Stomach smooth muscle (tissue), 2 donors: ENCODE results near the gene MYBPH.

ENCODE experiments used
- H3K27ac ChIP-seq: one replicate; pipeline ENCODE4 v1.7.0; 2013; ENCODE audit warnings: mild to moderate bottlenecking, low read length, inconsistent platforms
- H3K27me3 ChIP-seq, 2 donors: one replicate each; pipeline ENCODE4 v1.7.0; 2013; ENCODE audit warnings: low read length in 2 of 2; ENCODE audit not compliant: insufficient read depth in 2 of 2, control insufficient read depth in 1 of 2
- H3K36me3 ChIP-seq, 2 donors: one replicate each; pipeline ENCODE4 v1.7.0; 2013; ENCODE audit warnings: low read length in 2 of 2; ENCODE audit not compliant: control insufficient read depth in 2 of 2, insufficient read depth in 2 of 2
- H3K4me1 ChIP-seq: one replicate; pipeline ENCODE4 v1.7.0; 2013; ENCODE audit warnings: low read length; ENCODE audit not compliant: control insufficient read depth, insufficient read depth
- H3K4me3 ChIP-seq, 2 donors: one replicate each; pipeline ENCODE4 v1.7.0; 2013; ENCODE audit warnings: low read length in 2 of 2
- H3K9ac ChIP-seq, 2 donors: one replicate each; pipeline ENCODE4 v1.7.0; 2013; ENCODE audit warnings: low read length in 2 of 2, mild to moderate bottlenecking in 1 of 2
- H3K9me3 ChIP-seq, 2 donors: one replicate each; pipeline ENCODE4 v1.7.0; 2013; ENCODE audit warnings: low read length in 2 of 2; ENCODE audit not compliant: control insufficient read depth in 2 of 2
- donor health status: healthy.
- donor health status: Pancreatic carcinoma.

The MYBPH gene

DNA sequence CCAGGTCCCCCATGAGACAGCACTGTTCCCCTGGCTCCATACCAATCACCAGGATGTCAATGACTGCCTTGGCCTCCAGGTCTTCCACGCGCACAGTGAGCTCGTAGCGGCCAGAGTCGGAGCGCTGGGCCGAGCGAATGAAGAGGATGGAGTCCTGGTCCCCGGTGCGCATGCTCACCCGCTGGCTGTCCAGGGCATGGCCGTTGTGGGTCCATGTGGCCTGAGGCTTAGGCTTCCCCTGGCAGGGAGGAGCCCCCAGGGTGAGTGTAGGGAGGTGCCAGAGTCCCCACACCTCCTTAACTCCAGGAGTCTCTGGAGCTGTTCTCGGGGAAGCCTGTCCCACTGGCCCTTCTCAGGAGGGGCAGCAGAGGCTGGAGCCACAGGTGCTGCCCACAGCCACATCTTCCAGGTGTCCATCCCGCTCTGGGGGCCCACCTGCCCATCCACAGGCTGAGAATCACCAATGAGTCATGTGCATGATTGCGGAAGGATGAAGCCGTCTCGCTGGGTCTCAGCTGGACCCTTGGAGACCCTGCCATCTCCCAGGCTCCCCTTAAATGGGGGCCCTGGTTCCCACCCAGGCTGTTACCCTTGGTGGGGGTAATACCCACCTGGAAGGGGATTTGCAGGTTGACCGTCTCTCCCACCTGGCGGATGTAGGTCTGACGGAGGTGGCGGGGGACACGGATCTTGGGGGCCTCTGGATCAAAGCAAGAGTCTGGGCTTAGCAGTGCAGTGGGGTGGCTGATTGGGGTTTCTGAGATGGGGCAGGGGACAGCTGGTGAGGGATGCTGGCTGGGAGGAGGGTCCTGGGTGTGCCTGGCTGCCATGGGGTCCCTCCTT lies 4.1 kb downstream of the MYBPH start:
- Histone ChIP-seq H3K27me3 (no peaks in the 10 kb centered on the region), H3K36me3 (no peaks in the 10 kb centered on the region), H3K9me3 (no peaks in the 10 kb centered on the region), H3K4me3 (no peak overlapping the region), H3K4me1 (peaks cover 2% of the 10 kb centered on the region), H3K9ac (no peak overlapping the region), H3K27ac (no peak overlapping the region)

DNA sequence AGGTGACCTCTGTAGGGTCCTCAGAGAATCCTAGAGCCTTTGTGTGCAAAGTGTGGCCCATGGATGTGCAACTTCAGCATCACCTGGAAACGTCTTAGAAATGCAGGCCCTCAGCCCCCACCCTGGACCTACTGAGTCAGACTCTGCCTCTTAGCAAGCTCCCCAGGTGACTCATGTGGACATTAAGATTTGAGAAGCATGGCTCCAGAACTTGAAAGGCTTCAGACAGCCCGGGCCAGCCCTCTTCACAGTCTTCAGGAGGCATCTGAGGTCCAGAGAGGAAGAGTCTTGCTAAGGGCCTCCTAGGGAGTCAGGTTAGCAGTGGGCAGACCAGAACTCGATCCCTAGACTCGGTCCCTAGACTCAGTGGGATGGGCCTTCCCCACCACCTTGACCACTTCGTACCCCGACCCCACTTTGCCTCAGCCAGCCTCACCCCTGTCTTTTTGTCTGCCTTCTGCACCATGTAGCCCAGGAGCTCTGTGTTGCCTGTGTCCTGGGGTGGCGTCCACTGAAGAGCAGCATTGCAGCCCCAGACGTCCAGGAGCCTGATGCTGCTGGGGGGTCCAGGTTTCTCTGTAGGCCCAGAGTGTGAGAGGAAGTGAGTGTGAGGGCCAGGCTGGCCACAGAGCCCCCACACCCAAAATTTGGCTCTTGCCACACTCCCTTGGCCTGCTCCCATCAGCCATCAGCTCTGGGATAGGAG lies 4.8 kb downstream of the MYBPH start:
- H3K4me1 ChIP-seq: no peaks in the 10 kb centered on the region
- no peaks in the 10 kb centered on the region for H3K9me3 ChIP-seq
- H3K36me3 ChIP-seq: no peaks in the 10 kb centered on the region
- no peak overlapping the region for H3K9ac ChIP-seq
- no peak overlapping the region for H3K4me3 ChIP-seq
- H3K27me3 ChIP-seq: no peaks in the 10 kb centered on the region
- H3K27ac ChIP-seq: no peak overlapping the region

DNA sequence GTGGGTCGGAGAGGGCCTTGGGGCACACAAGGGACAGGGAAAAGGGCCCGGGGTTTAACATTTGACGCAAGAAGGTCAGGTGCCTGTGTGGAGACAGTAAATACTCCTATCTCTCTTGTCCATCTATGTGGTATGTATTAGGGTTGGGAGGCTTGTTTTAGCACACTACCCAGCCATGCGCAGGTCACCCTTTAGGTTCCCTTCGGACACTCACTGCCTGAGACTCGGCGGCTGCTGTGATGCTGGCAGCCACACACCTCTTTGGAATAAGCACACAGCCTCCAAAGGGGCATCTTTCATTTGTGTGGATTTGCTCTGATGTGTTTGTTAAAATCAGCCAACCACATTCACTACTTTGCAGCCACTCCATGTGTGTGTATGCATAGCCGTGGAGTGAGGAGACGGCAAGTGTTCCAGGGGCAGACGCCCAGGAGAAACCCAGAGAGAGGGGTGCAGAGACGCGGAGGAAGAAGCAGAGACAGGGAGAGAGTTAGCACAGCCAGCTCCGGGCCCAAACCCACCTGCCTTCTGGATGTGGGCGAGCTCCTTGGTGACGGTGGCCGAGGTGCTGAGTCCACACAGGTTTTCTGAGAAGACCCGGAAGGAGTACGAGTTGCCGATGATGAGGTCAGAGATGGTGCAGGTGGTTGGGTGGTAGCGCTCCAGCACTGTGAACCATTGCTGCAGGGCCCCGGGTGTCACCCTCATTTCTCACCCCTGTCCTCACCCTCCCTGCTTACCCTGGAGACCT lies 5.7 kb downstream of the MYBPH start:
- Histone ChIP-seq H3K4me1 (no peaks in the 10 kb centered on the region), H3K9ac (no peak overlapping the region), H3K27me3 (no peaks in the 10 kb centered on the region), H3K4me3 (no peak overlapping the region), H3K27ac (no peak overlapping the region), H3K9me3 (no peaks in the 10 kb centered on the region), H3K36me3 (no peaks in the 10 kb centered on the region)

DNA sequence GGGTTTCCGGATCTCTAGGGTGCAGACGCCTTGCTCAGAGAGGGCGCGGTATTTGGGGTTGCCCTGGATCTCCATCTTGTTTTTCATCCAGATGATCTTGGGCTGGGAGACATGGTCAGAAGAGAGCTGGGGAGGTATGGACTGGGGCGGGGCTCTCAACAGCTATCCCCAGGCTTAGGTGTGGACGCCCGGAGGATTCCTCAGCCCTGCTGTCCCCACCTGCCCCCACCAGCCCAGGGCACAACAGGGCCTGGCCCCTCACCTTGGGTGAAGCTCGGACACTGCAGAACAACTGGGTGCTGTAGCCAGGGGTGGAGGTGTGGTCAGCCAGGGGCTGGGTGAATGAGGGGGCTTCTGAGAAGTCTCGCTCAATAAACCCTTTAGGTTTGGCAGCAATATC lies 6.6 kb downstream of the MYBPH start:
- no peaks in the 10 kb centered on the region for H3K9me3 ChIP-seq
- no peaks in the 10 kb centered on the region for H3K27me3 ChIP-seq
- no peak overlapping the region for H3K9ac ChIP-seq
- no peaks in the 10 kb centered on the region for H3K36me3 ChIP-seq
- no peaks in the 10 kb centered on the region for H3K4me1 ChIP-seq
- no peak overlapping the region for H3K4me3 ChIP-seq
- H3K27ac ChIP-seq: no peak overlapping the region

DNA sequence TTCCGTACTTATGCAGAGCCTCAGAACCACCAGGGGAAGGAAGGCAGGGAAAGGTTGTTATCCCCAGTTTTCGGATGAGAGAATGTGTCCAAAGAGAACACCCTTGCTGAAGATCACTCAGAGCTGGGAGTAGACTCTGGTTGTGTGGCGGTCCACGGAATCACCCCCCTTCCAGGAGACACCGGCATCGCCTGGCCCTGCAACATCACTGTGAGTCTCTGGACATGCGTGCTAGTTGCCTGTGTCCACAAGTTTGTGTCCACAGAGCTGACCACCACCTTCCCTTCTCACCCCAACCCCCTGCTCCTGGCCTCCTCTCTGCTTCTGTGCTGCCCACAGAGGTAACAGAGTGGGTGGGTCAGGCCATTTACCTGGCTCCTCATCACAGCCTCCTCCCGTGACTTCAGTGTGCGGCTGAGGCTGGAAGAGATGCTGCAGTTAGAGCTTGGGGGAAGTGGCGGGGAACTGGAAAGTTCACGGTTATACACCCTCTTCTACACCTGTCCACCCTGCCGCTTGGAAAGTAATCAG lies 7.3 kb downstream of the MYBPH start:
- Histone ChIP-seq H3K9me3 (no peaks in the 10 kb centered on the region), H3K9ac (no peak overlapping the region), H3K27ac (no peak overlapping the region), H3K4me1 (no peaks in the 10 kb centered on the region), H3K4me3 (no peak overlapping the region), H3K36me3 (no peaks in the 10 kb centered on the region), H3K27me3 (peaks cover 0 to 3% of the 10 kb centered on the region in 2 donors)

DNA sequence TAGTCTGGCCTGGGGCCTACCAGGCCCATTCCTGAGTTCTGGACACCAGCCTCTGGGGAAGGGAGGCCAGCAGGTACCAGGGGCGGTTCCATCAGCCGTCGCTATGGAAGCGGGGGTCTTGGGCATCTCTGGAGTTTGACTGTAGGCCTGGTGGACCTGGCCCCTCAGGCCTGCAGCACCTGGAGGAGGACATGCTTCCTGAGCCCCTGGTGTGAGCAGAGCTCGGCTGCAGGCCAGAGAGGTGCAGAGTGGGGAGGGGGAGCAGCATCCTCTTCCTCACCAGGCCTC lies 7.8 kb downstream of the MYBPH start:
- Histone ChIP-seq H3K36me3 (no peaks in the 10 kb centered on the region), H3K4me3 (no peak overlapping the region), H3K27me3 (peaks cover 0 to 3% of the 10 kb centered on the region in 2 donors)

DNA sequence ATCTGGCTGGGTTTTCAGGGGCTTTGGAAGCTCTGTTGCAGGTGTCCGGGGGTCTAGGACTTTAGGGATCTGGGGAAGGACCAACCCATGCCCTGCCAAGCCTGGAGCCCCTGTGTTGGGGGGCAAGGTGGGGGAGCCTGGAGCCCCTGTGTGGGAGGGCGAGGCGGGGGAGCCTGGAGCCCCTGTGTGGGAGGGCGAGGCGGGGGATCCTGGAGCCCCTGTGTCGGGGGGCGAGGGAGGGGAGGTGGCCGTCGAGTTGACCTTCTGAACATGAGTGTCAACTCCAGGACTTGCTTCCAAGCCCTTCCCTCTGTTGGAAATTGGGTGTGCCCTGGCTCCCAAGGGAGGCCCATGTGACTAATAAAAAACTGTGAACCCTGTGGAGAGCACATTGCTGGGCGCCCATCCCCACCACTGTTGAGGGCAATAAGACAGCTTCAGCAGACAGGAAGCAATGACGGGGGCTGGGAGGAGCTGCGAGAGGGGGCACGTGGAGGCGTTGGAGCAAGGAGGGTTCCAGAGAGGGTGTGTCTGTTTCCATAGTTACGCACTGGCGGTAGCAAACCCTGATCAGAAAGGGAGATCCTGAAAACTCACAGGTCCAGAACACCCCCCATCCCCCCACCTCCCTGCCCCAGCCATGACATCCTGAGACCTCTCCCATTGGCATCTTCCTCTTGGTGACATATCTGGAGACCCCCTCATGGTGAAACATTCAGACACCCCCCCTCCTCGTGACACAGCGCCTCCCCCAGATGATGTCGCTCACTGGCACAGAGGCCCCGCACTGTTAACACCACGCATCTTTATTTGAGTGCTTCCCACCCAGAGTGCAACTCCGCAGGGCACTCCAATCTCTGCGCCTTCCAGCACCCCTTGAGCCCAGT lies 8.4 kb downstream of the MYBPH start:
- Histone ChIP-seq H3K9ac (no peak overlapping the region), H3K4me1 (no peaks in the 10 kb centered on the region), H3K4me3 (no peak overlapping the region), H3K27ac (no peak overlapping the region), H3K36me3 (no peaks in the 10 kb centered on the region), H3K9me3 (no peaks in the 10 kb centered on the region), H3K27me3 (peaks cover 0 to 3% of the 10 kb centered on the region in 2 donors)

More for the DNA sequence above, 7.8 kb downstream of the MYBPH start:
- Histone ChIP-seq H3K4me1 (no peaks in the 10 kb centered on the region), H3K27ac (no peak overlapping the region), H3K9ac (no peak overlapping the region), H3K9me3 (no peaks in the 10 kb centered on the region)

DNA sequence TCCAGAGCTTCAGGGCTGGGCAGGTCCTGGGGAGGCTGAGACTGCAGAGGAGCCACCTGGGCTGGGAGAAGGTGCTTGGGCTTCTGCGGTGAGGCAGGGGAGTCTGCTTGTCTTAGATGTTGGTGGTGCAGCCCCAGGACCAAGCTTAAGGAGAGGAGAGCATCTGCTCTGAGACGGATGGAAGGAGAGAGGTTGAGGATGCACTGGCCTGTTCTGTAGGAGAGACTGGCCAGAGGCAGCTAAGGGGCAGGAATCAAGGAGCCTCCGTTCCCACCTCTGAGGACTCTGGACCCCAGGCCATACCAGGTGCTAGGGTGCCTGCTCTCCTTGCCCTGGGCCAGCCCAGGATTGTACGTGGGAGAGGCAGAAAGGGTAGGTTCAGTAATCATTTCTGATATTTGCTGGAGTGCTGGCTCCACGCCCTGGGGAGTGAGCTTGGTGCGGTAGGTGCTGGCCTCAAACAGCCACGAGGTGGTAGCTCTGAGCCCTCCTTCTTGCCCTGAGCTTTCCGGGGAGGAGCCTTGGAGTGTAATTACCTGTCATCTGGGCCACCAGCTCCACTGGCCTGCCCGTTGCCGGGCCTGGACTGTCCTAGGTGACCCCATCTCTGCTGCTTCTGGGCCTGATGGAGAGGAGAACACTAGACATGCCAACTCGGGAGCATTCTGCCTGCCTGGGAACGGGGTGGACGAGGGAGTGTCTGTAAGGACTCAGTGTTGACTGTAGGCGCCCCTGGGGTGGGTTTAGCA lies 9.3 kb downstream of the MYBPH start:
- Histone ChIP-seq H3K36me3 (no peaks in the 10 kb centered on the region), H3K27ac (no peak overlapping the region), H3K27me3 (peaks cover 3 to 5% of the 10 kb centered on the region in 2 donors), H3K4me1 (no peaks in the 10 kb centered on the region), H3K4me3 (no peak overlapping the region), H3K9me3 (no peaks in the 10 kb centered on the region), H3K9ac (no peak overlapping the region)

DNA sequence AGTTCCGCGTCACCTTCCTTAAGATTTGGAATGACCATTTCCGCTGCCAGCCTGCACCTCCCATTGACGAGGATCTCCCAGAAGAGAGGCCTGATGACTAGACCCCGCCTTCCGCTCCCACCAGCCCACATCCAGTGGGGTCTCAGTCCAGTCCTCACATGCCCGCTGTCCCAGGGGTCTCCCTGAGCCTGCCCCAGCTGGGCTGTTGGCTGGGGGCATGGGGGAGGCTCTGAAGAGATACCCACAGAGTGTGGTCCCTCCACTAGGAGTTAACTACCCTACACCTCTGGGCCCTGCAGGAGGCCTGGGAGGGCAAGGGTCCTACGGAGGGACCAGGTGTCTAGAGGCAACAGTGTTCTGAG lies 9.8 kb downstream of the MYBPH start:
- no peaks in the 10 kb centered on the region for H3K4me1 ChIP-seq
- peaks cover 3 to 5% of the 10 kb centered on the region in 2 donors for H3K27me3 ChIP-seq
- no peak overlapping the region for H3K4me3 ChIP-seq
- no peaks in the 10 kb centered on the region for H3K9me3 ChIP-seq
- H3K36me3 ChIP-seq: no peaks in the 10 kb centered on the region
- no peak overlapping the region for H3K9ac ChIP-seq
- no peak overlapping the region for H3K27ac ChIP-seq
